ENCODE data around the gene R3HDM2. TPM values are rescaled to one million over a fixed set of nuclear protein-coding genes. Genes with fewer than 3 reads are reported as not detected.

The R3HDM2 gene
- total RNA-seq, 4 donors from 2014 or later, result 21.7 to 37.6 (median 29.3) TPM

DNA sequence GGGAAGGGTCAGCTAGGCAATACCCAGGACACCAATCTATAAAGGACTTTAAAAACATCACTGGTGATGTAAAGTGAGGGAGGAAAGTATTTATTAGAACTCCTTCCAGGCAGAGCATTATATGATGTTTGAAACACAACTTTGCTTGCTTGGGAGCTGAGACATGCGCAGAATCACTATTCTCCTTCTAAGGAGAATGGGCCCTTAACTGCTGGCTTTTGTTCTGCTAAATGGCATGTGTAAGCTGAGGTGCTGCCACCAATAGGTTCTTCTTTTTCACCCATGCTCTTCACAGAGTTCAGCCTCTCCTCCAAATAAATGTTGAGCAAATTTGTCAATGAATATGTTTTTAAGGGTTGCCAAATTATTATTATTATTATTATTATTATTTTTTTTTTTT is 183.8 kb downstream of the R3HDM2 start:
- 100% methylated on average over 1 of the region's 1 CpG for WGBS, 2 donors
- TF ChIP-seq, protein P1, sequence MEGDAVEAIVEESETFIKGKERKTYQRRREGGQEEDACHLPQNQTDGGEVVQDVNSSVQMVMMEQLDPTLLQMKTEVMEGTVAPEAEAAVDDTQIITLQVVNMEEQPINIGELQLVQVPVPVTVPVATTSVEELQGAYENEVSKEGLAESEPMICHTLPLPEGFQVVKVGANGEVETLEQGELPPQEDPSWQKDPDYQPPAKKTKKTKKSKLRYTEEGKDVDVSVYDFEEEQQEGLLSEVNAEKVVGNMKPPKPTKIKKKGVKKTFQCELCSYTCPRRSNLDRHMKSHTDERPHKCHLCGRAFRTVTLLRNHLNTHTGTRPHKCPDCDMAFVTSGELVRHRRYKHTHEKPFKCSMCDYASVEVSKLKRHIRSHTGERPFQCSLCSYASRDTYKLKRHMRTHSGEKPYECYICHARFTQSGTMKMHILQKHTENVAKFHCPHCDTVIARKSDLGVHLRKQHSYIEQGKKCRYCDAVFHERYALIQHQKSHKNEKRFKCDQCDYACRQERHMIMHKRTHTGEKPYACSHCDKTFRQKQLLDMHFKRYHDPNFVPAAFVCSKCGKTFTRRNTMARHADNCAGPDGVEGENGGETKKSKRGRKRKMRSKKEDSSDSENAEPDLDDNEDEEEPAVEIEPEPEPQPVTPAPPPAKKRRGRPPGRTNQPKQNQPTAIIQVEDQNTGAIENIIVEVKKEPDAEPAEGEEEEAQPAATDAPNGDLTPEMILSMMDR (IDR thresholded peaks at IDR 0.05), result no peak
- TF ChIP-seq POLR2A (IDR thresholded peaks at IDR 0.05), result no peak
- H3K4me1 ChIP-seq, result peaks cover 15 to 22% (median 20%) of the 10 kb centered on the region in 3 donors
- no peaks in the 10 kb centered on the region for H3K9me3 ChIP-seq
- H3K36me3 ChIP-seq, result no peaks in the 10 kb centered on the region
- H3K27me3 ChIP-seq, result peaks cover 5 to 31% (median 14%) of the 10 kb centered on the region in 4 donors
- DNase-seq, result no peak
- H3K4me3 ChIP-seq, result no peak overlapping the region
- intact Hi-C loops (cut with DNase I), result no loop called here
- H3K27ac ChIP-seq, result no peak overlapping the region

DNA sequence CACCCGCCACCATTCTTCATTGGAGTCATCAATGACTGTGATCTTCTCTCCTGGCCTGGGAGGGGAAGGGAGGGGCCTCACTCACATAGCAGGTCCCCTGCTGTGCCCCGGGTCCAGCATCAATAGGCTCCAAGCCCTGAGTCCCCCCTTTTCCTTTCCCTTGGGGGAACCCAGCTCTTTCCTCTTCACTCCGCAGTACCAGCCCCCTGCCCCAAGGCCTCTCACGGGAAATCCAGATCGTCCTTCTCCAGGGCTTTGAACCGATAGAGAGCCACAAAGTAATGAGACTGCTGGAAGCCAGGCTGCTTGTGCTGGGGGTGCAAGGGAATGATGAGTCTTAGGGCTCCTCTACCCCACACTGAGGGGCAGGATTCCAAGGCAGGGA is 186.5 kb downstream of the R3HDM2 start:
- Histone ChIP-seq H3K9me3 (no peaks in the 10 kb centered on the region), H3K36me3 (no peaks in the 10 kb centered on the region), H3K4me1 (peaks cover 43 to 50% (median 48%) of the 10 kb centered on the region in 3 donors), H3K4me3 (no peak overlapping the region), H3K27me3 (peaks cover 14 to 59% (median 35%) of the 10 kb centered on the region in 4 donors), H3K27ac (no peak overlapping the region)
- WGBS, 2 donors, result 57 to 70% methylated on average over 2 to 5 of the region's 6 CpGs
- DNase-seq, result no peak
- intact Hi-C loops (cut with DNase I), result no loop called here
- no peak for TF ChIP-seq POLR2A (IDR thresholded peaks at IDR 0.05)
- TF ChIP-seq, protein P1 (IDR thresholded peaks at IDR 0.05), result no peak

DNA sequence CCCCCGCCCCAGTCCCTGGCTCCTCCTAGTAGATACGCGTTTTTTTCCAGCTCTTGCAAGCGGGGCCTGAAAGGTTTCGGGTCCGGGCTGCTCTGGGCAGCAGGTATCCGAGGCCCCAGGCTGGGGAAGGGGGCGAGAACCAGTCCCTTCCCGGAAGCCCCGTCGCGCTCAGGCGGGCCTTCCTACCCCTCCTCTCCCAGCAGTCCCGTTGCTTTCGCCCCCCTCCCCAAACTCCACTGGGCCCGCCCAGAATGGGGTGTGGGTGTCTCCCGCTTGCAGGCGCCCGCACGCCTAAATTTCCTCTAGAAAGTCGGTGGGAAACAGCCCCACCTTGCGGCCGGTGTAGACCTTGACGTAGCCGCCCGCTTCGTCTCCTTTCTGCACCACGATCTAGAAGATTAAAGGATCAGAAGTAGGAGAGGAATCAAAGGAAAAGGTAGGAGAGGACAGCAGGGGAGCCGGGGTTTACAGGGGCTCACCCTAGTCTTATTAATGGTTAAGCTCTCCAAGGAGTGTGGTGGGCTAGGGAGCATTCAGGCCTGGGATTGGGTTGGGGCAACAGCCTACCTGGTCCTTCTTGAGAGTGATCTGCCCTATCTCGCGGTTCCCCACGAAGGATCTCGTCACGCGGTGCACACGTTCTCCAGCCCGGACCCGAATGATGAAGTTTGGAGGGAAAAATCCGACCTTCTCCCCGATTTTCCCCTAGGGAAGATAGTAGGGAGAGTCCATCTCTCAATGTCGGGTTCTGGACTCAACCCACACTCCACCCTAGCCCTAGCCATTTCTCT is 187.1 kb downstream of the R3HDM2 start:
- Histone ChIP-seq H3K27me3 (peaks cover 14 to 64% (median 35%) of the 10 kb centered on the region in 4 donors), H3K9me3 (no peaks in the 10 kb centered on the region), H3K27ac (no peak overlapping the region), H3K4me1 (peaks cover 47 to 56% (median 54%) of the 10 kb centered on the region in 3 donors), H3K4me3 (peak overlapping the region in 3 of 4 donors; percentile 43 to 60 (median 43)), H3K36me3 (no peaks in the 10 kb centered on the region)
- DNase-seq, result no peak
- intact Hi-C loops (cut with DNase I), result no loop called here
- TF ChIP-seq, protein P1 (IDR thresholded peaks at IDR 0.05), result peak; percentile 77 to 86 (median 80)
- TF ChIP-seq POLR2A (IDR thresholded peaks at IDR 0.05), result no peak
- 9 to 18% methylated on average over 6 to 22 of the region's 41 CpGs for WGBS, 2 donors

DNA sequence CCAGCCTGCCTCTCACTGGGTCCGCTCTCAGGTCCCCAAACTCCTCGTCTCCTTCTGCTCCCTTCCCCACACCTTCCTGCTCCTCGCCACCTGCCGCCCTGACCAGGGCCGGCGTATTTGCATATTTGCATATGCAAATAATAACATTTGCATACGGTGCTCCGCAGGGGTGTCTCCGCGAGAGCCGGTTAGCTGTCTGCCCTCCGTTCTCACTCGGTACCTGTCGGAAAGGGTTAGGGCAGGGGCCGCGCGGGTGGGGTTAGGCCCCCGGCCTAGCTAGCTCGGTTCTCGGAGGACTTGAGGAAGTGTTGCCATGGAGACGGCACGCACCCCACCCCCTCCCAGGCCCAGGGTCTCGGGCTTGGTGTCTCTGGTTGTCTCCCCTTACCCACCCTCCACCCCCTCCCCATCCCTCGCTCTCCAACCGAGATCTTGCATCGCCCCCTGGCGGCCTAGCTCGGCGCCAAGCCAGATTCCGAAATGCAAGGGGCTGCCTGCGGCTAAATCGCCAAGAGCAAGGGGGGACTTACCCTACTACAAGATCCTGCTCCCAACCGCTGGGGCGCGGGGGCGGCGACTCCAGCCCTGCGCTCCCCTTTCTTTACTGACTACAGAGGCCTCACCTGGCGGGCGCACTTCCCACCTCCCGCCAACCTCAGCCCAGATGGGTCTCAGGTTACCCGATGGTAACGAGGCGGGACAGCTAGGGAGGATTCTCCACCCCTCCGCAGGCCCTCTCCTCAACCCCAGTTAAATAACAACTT is 188.0 kb downstream of the R3HDM2 start:
- WGBS, 2 donors, result 0% methylated on average over 4 to 16 of the region's 45 CpGs
- intact Hi-C loops (cut with DNase I), result no loop called here
- Histone ChIP-seq H3K9me3 (no peaks in the 10 kb centered on the region), H3K4me1 (peaks cover 56 to 64% (median 62%) of the 10 kb centered on the region in 3 donors), H3K27ac (no peak overlapping the region), H3K4me3 (peak overlapping the region; percentile 7 to 60 (median 43)), H3K27me3 (peaks cover 14 to 73% (median 39%) of the 10 kb centered on the region in 4 donors), H3K36me3 (no peaks in the 10 kb centered on the region)
- TF ChIP-seq, protein P1 (IDR thresholded peaks at IDR 0.05), result peak; percentile 24 to 64 (median 32)
- TF ChIP-seq POLR2A (IDR thresholded peaks at IDR 0.05), result no peak
- DNase-seq, result no peak

DNA sequence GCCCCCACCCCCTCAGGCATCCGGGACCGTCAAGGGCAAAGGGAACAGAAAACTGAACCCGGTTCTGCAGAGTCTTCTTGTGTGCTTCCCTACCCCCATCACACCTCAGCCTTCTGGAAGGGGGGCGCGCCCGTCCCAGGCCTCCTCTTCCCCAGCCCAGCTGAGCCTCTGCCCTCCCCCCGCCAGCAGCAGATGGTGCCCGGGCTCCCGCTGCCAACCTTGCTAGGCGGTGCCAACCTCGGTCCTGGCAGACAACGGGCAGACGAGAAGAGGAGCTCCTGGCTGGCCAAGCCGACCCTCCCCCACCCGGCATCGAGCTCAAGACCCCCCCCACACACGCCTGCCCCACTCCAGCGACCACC is 188.5 kb downstream of the R3HDM2 start:
- no peaks in the 10 kb centered on the region for H3K9me3 ChIP-seq
- TF ChIP-seq POLR2A (IDR thresholded peaks at IDR 0.05), result no peak
- TF ChIP-seq, protein P1 (IDR thresholded peaks at IDR 0.05), result no peak
- intact Hi-C loops (cut with DNase I), result no loop called here
- no peak overlapping the region for H3K27ac ChIP-seq
- no peaks in the 10 kb centered on the region for H3K36me3 ChIP-seq
- no peak for DNase-seq
- WGBS, 2 donors, result 0% methylated on average over 6 of the region's 18 CpGs; no CpG with 5 or more reads in 1 of the 2 donors
- peak overlapping the region; percentile 7 to 60 (median 43) for H3K4me3 ChIP-seq
- peaks cover 57 to 70% (median 68%) of the 10 kb centered on the region in 3 donors for H3K4me1 ChIP-seq
- peaks cover 14 to 79% (median 39%) of the 10 kb centered on the region in 4 donors for H3K27me3 ChIP-seq
